GM18519 (cell line): ENCODE results near the gene TAGLN2.
"Not testable (repeated sequence)": the region's sequence is repeated elsewhere in the genome, so short reads cannot be mapped to it uniquely, and the experiment has no call there.

Experiments used
- ATAC-seq: cut with Tn5 transposase; IDR thresholded peaks from one replicate; pipeline ENCODE4 v1.9.1; 2021; ENCODE audit warnings: mild to moderate bottlenecking, moderate library complexity; ENCODE audit not compliant: unreplicated experiment, low FRiP score

TAGLN2 gene

GRCh38 chr1:159906960-159907359 is 18.3 kb downstream of the TAGLN2 start:
- ATAC-seq = no peak

DNA sequence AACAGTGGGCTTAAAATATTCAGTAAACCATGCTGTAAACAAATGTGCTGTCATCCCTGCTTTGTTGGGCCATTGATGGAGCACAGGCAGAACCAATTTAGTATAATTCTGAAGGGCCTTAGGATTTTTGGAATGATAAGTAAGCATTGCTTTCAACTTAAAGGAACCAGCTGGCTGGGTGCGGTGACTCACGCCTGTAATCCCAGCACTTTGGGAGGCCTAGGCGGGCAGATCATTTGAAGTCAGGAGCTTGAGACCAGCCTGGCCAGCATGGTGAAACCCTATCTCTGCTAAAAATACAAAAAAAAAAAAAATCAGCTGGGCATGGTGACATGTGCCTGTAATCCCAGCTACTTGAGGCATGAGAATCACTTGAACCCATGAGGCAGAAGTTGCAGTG is 21.3 kb downstream of the TAGLN2 start:
- ATAC-seq = not testable (repeated sequence)

DNA sequence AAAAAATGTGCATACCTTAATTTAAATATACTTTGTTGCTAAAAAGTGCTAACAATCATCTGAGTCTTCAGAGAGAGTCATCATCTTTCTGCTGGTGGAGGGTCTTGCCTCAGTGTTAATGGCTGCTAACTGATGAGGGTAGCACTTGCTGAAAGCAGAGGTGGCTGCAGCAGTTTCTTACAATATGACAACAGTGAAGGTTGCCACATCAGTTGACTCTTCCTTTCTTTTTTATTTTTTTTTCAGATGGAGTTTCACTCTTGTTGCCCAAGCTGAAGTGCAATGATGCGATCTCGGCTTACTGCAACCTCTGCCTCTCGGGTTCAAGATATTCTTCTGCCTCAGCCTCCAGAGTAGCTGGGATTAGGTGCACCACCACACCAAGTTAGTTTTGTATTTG is 22.8 kb downstream of the TAGLN2 start:
- ATAC-seq = no peak

DNA sequence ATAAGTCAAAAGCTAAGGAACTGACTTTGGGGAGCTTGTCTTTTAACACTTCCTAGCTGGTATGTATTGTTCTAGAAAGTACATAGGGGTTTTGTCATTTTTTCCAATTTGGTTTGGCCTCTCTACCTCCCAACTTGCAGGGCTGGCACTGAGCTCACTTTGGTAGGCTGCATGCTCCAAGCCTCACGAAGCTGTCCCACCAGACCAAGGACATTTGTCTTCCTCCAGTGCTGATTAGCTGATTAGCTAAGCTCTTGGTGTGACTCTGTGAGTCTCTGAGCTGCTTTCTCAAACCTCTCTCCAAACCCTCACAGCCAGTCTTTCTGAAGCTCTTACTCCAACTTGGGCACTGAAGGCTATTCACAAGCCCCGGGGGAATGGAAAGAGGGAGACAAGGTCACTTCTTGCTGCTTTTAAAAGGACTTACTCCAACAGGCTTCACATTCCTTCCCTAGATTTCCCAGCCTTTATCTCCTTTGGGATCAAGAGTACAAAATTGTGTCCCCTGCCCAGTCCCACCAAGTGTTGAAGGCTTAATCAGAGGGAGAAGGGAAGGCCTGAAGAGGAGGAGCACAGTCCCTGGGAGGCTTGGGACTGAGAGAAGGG is 24.4 kb downstream of the TAGLN2 start:
- no peak for ATAC-seq

DNA sequence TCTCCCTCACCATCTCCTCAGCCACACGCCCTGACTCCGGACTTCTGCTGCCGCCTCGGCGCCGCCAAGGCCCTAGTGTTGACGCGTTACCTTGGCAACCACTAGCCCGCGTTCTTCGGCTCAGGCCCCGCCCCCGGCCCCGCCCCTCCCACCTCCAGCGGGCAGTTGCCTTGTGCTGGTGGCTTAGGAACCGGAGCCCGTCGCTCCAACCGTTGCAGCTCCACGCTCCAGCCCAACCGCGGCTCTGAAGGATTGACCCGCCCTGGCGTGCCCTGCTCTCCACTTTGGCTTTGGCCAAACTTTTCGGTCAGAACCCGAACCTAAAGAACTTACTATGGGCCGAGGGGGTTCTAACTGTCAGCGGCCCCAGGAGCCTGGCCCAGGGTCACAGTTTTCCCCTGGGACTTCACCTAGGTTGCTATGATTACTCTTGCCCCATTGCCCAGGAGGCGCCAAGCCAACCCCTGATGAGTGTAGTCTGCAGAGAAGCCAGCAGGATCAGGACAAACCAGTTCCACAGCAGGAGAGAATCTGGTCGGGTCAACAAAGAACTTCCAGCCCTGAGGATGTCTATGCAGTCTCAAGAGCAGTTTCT is 25.1 kb downstream of the TAGLN2 start, which contains the start of gene CFAP45:
Gene CFAP45 (minus strand): TSS at position 80 of the 595 bp plus-strand sequence. CDS start 67 bp downstream, at position 13.
- ATAC-seq = no peak

GRCh38 chr1:159899634-159900033 is 25.7 kb downstream of the TAGLN2 start:
- not testable (repeated sequence) for ATAC-seq

- ATAC-seq = no peak
Measured at GRCh38 chr1:159898527-159898926, 26.8 kb downstream of the TAGLN2 start.

DNA sequence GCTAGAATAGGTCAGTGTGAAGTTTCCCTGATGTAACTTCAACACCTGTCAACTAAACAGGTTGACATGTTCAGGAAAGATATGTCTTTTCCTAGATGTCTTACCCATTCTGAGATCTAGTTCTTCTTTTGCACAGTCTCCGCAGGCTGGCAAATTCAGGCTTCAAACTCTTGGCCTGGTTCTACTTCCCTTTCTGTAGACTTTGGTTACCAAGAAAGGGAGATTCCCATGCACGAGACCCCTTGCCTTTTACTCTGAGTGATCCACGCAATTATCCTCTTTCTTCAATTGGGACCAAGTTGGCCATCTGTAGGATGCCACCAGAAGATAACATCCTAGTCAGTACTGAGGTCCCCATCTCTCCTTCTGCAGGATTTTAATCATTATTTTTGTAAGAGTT is 27.3 kb downstream of the TAGLN2 start:
- no peak for ATAC-seq

- no peak for ATAC-seq
Measured at GRCh38 chr1:159896546-159896930, 28.8 kb downstream of the TAGLN2 start.

GRCh38 chr1:159895836-159896545 is 29.3 kb downstream of the TAGLN2 start:
- ATAC-seq = no peak

DNA sequence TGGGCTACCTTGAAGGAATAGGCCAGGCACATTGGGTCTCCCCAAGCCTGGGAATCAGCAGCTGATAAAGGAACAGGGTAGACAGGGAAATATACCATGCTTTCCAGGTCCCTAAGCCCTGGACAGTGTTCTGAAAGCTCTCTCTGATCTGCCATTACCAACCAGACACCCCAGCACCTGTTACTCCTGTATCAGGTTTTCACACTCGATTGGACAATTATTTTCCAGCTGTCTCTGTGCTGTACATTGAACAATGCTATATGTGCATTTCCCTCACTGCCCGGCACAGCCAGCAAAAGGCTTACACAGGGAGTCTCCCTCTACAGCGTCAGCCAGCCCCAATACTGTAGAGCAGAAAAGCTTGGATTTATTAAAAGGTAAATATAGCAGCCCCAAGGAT is 30.0 kb downstream of the TAGLN2 start:
- no peak for ATAC-seq

DNA sequence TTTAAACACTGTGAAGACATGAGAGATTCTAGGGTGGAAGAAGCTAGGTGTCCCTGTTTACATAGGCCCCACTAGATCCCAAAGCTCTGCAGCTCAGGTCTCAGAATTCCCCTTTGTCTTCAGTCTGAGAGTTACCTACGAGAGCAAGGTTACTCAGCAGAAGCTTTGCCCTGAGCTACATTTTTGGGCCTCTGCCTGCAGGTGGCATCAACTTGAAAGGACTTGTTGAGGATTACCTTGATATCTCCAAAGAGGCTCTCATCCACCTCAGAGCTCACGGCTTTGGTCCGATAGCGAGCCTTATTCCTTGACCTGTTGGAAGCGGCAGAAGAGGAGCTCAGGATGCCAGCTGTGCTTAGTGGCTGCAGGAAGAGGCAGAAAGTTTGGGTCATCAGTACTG is 32.4 kb downstream of the TAGLN2 start:
- no peak for ATAC-seq

- no peak for ATAC-seq
Measured at GRCh38 chr1:159891275-159892157, 33.8 kb downstream of the TAGLN2 start.

DNA sequence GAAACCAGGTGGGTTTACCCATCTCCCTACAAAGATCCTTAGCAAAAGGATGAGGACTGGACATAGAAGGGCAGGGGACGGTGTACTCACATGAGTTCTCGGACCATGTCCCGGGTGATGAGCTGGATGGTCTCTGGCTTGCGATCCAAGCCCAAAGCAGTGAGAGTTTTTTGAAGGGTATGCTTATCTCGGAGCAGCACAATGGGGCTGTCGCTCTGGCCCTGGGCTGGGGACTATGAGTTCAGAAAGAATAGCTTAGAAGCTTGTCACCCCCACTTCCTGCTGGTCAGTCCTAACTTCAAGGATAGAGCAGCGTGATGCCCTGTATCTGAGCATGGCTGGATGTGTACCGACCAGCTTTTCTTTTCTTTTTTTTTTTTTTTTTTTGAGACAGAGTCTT is 34.9 kb downstream of the TAGLN2 start:
- ATAC-seq = no peak

DNA sequence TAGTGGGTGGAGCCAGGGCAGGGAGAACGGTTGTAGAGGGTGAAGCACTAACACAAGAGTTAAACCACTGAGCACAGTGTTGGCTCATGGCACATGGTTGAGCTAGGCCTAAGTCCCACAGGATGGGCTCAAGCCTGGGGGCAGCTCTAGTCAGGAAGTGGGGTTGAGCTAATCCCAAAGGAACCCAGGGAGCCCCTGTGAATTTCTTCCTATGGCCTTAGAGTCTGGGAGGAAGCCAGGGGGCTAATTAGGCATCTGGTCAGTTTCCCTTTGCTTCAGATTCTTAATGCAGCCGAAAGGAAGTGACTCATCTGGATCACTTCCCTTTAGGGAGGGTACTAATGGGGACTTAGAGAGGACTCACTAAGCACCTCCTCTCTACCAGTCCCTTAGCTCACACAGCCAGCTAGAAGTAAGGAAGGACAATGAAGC is 35.5 kb downstream of the TAGLN2 start:
- ATAC-seq = peak; percentile 90

DNA sequence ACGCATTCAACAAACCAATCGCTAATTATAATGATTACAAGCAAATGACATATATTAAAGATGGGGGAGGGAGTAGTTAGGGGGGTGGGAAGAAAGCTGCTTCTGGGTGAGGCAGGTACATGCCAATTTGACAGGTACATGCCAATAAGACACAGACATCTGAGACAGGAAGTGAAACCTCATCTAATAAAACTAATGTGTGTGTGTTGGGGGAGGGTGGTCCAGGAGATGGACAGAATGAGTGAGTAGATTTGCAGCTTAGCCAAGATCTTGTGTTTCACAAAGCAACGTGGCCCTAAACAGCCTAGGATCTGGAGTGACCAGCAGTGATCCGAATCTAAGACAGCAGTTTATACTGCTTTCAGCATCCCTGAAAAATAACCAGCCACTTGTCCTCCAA is 36.1 kb downstream of the TAGLN2 start:
- no peak for ATAC-seq

GRCh38 chr1:159884296-159884695 is 41.0 kb downstream of the TAGLN2 start:
- no peak for ATAC-seq

- no peak for ATAC-seq
Measured at GRCh38 chr1:159883134-159883533, 42.2 kb downstream of the TAGLN2 start.

DNA sequence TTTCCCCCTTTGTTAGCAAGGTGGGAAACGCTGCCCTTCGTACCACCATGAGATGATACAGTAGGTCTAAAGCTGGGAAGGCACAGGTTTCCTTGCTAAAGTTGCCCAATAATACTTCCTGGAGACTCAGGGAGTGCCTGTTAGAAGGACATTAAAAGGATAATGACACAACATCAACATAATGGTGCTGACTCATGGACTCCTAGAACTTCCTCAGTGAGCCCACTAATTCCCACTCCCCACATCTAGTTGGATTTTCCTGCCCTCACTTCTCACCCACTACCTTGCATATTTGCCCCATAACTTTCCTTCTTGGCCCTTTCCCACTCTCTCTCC is 42.8 kb downstream of the TAGLN2 start:
- ATAC-seq = no peak

GRCh38 chr1:159881622-159882526 is 43.4 kb downstream of the TAGLN2 start:
- ATAC-seq = no peak
